Right lobe of liver (tissue), 4 donors: ENCODE measurements around the gene APP.

Experiments used
- POLR2A ChIP-seq: fragments of 450-650 bp; IDR thresholded peaks from one replicate; pipeline ENCODE4 v1.6.1; 2017; ENCODE audit warnings: antibody characterized with exemption, mild to moderate bottlenecking
- TF ChIP-seq, protein P1 (sequence below), 4 donors: fragments of 200-600 bp in 3 of 4; fragments of 450-650 bp in 1 of 4; IDR thresholded peaks; one replicate each; pipeline versions ENCODE4 v1.5.1 to v1.8.0; 2016 to 2022; ENCODE audit warnings: antibody characterized with exemption in 4 of 4, mild to moderate bottlenecking in 2 of 4
- donor health status: DM: no; HTN: no; CAD: no.
- donor health status: DM: no; HTN: no; CAD: no.
- donor health status: DM: no; HTN: yes; CAD: no.

DNA sequence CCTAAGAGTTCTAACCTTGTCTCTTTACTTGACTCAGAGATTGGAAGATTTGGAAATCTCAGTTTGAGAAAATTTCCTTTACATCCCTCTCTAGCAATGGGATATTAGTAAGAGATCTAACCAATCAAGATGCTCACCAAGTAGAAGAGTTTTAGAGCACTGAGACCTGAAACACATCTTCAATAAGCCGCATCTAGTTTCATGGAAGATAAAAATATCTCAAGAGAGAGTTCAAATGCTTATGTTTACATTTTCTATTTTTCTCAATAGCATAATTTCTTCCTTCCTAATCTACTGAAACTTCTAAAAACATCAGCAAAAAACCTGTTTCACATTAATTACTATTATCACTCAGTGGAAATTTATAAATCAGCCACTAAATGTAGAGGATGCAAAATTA is 165.1 kb downstream of the APP start:
- TF ChIP-seq, protein P1, sequence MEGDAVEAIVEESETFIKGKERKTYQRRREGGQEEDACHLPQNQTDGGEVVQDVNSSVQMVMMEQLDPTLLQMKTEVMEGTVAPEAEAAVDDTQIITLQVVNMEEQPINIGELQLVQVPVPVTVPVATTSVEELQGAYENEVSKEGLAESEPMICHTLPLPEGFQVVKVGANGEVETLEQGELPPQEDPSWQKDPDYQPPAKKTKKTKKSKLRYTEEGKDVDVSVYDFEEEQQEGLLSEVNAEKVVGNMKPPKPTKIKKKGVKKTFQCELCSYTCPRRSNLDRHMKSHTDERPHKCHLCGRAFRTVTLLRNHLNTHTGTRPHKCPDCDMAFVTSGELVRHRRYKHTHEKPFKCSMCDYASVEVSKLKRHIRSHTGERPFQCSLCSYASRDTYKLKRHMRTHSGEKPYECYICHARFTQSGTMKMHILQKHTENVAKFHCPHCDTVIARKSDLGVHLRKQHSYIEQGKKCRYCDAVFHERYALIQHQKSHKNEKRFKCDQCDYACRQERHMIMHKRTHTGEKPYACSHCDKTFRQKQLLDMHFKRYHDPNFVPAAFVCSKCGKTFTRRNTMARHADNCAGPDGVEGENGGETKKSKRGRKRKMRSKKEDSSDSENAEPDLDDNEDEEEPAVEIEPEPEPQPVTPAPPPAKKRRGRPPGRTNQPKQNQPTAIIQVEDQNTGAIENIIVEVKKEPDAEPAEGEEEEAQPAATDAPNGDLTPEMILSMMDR (IDR thresholded peaks at IDR 0.05) = no peak
- no peak for TF ChIP-seq POLR2A
